Measurements from ENCODE around the gene ZNF282. TPM values are rescaled to one million over a fixed set of nuclear protein-coding genes. Genes with fewer than 3 reads are reported as not detected.

Gene ZNF282
- total RNA-seq, 2 donors from 2014 or later = 10.7 to 12.1 TPM

GRCh38 chr7:149238051-149238450 is 42.7 kb downstream of the ZNF282 start:
- TF ChIP-seq CTCF (IDR thresholded peaks at IDR 0.05) = no peak
- Histone ChIP-seq H3K27me3 (no peaks in the 10 kb centered on the region), H3K4me3 (no peak overlapping the region), H3K27ac (no peak overlapping the region), H3K4me1 (peaks cover 0 to 20% of the 10 kb centered on the region in 2 donors), H3K36me3 (no peaks in the 10 kb centered on the region), H3K9me3 (peaks cover 0 to 4% of the 10 kb centered on the region in 2 donors)
- DNase-seq (ENCODE audit: low spot score) = no peak

GRCh38 chr7:149239345-149240143 is 44.2 kb downstream of the ZNF282 start, which contains the start of gene ZNF212:
ZNF212 (plus strand) TSS chr7:149239651; CDS start chr7:149239779, 128 bp downstream.
- TF ChIP-seq CTCF (IDR thresholded peaks at IDR 0.05) = peak; percentile 68 to 94
- Histone ChIP-seq H3K4me1 (peaks cover 0 to 20% of the 10 kb centered on the region in 2 donors), H3K27me3 (no peaks in the 10 kb centered on the region), H3K9me3 (peaks cover 0 to 4% of the 10 kb centered on the region in 2 donors), H3K4me3 (peak within 1 kb of the TSS; percentile 82 to 89), H3K27ac (peak within 1 kb of the TSS; percentile 63 to 80), H3K36me3 (no peaks in the 10 kb centered on the region)
- peak; percentile 88 for DNase-seq (ENCODE audit: low spot score)

DNA sequence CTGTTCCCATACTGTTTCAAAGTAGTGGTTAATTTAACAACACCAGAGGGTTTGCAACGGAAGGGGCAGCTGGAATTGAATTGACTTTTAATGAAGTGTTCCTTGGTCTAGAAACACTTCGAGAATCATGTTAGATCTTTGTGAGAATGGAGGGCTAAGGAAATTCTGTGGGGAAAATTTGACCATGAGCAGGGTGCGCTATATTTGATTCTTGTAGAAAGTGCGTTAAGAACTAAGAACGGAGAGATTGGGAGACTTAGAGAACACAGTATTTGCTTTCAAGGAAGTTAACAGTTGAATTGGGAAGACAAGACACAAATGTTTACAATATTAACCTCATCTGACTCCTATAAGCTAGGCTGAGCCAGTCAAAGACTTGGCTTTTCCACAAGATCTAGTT is 45.3 kb downstream of the ZNF282 start:
- no peaks in the 10 kb centered on the region for H3K27me3 ChIP-seq
- DNase-seq (ENCODE audit: low spot score) = no peak
- H3K4me3 ChIP-seq = peak overlapping the region; percentile 82 to 89
- H3K4me1 ChIP-seq = peaks cover 0 to 20% of the 10 kb centered on the region in 2 donors
- no peaks in the 10 kb centered on the region for H3K36me3 ChIP-seq
- H3K27ac ChIP-seq = peak overlapping the region in 1 of 2 donors; percentile 80
- H3K9me3 ChIP-seq = peaks cover 0 to 4% of the 10 kb centered on the region in 2 donors
- TF ChIP-seq CTCF (IDR thresholded peaks at IDR 0.05) = no peak

DNA sequence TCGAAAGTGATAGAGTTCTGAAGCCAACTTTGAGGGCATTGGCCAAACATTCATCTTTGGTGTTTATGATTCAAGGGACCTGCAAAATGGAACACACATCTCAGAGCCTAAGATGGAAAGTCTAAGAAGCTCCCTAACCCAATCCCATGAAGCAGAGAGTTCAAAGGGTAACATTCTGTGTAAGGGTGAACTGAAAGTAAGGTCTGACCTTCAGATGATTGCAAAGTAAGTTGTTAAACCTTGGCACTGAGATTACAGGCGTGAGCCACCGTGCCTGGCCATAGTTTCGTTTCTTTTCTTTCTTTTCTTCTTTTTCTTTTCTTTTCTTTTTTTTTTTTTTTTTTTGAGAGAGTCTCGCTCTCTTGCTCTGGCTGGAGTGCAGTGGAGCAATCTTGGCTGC is 46.4 kb downstream of the ZNF282 start:
- Histone ChIP-seq H3K4me3 (no peak overlapping the region), H3K27me3 (no peaks in the 10 kb centered on the region), H3K4me1 (peaks cover 0 to 20% of the 10 kb centered on the region in 2 donors), H3K9me3 (peaks cover 0 to 4% of the 10 kb centered on the region in 2 donors), H3K36me3 (no peaks in the 10 kb centered on the region), H3K27ac (no peak overlapping the region)
- DNase-seq (ENCODE audit: low spot score) = no peak
- no peak for TF ChIP-seq CTCF (IDR thresholded peaks at IDR 0.05)

GRCh38 chr7:149245244-149245643 is 49.9 kb downstream of the ZNF282 start:
- DNase-seq (ENCODE audit: low spot score) = no peak
- Histone ChIP-seq H3K9me3 (peaks cover 0 to 4% of the 10 kb centered on the region in 2 donors), H3K4me1 (peaks cover 0 to 10% of the 10 kb centered on the region in 2 donors), H3K4me3 (no peak overlapping the region), H3K27me3 (no peaks in the 10 kb centered on the region), H3K27ac (no peak overlapping the region), H3K36me3 (peaks cover 3% of the 10 kb centered on the region)
- no peak for TF ChIP-seq CTCF (IDR thresholded peaks at IDR 0.05)
